Neural cell (in vitro differentiated cells): ENCODE measurements around the gene INO80. TPM values are rescaled to one million over a fixed set of nuclear protein-coding genes. Genes with fewer than 3 reads are reported as not detected.

Experiments
- H2AFZ ChIP-seq: fragments of 200-600, 300-800 bp; sonication (generic), shearing (Covaris generic); 2 replicates; pipeline ENCODE4 v1.6.0; 2014; ENCODE audit warnings: low read depth, mild to moderate bottlenecking, antibody characterized with exemption, low read length, moderate library complexity
- H3F3A ChIP-seq: fragments of 200-600 bp; shearing (Covaris generic); 2 replicates; pipeline ENCODE4 v1.6.1; 2016; ENCODE audit warnings: mild to moderate bottlenecking, moderate library complexity, mixed read lengths, antibody characterized with exemption, low read length; ENCODE audit not compliant: insufficient read depth, poor library complexity, severe bottlenecking
- H3K27ac ChIP-seq: fragments of 200-600, 300-800 bp; sonication (generic), shearing (Covaris generic); 2 replicates; pipeline ENCODE4 v1.5.1; 2014; ENCODE audit warnings: mild to moderate bottlenecking, low read length, moderate library complexity
- H3K27me3 ChIP-seq: fragments of 300-800, 200-600 bp; sonication (generic), shearing (Covaris generic); 2 replicates; pipeline ENCODE4 v1.6.0; 2014; ENCODE audit warnings: mild to moderate bottlenecking, low read depth, low read length, moderate library complexity; ENCODE audit not compliant: insufficient read depth
- H3K36me3 ChIP-seq: fragments of 300-800, 200-600 bp; sonication (generic), shearing (Covaris generic); 2 replicates; pipeline ENCODE4 v1.5.1; 2014; ENCODE audit warnings: mild to moderate bottlenecking, antibody characterized with exemption, low read length, moderate library complexity; ENCODE audit not compliant: insufficient read depth
- H3K4me2 ChIP-seq: fragments of 300-800, 200-600 bp; sonication (generic), shearing (Covaris generic); 2 replicates; pipeline ENCODE4 v1.6.0; 2014; ENCODE audit warnings: mild to moderate bottlenecking, low read length
- H3K4me3 ChIP-seq: fragments of 300-800, 200-600 bp; sonication (generic), shearing (Covaris generic); 2 replicates; pipeline ENCODE4 v1.5.1; 2014; ENCODE audit warnings: mild to moderate bottlenecking, low read length, moderate library complexity
- H3K79me2 ChIP-seq: fragments of 200-600 bp; shearing (Covaris generic); replicated peaks from 2 replicates; pipeline ENCODE4 v1.6.0; 2014; ENCODE audit warnings: mild to moderate bottlenecking, low read length, moderate library complexity; ENCODE audit not compliant: insufficient read depth
- H3K9ac ChIP-seq: fragments of 300-800, 200-600 bp; sonication (generic), shearing (Covaris generic); 2 replicates; pipeline ENCODE4 v1.6.1; 2016; ENCODE audit warnings: mild to moderate bottlenecking, low read length, mixed read lengths
- H3K9me2 ChIP-seq: fragments of 200-600 bp; shearing (Covaris generic); 2 replicates; pipeline ENCODE4 v1.6.1; 2016; ENCODE audit warnings: mild to moderate bottlenecking, low read length, mixed read lengths; ENCODE audit not compliant: insufficient read depth
- H3K9me3 ChIP-seq: fragments of 200-600, 300-800 bp; sonication (generic), shearing (Covaris generic); 2 replicates; pipeline ENCODE4 v1.6.1; 2016; ENCODE audit warnings: mild to moderate bottlenecking, mixed run types, low read length, moderate library complexity, mixed read lengths
- H4K20me1 ChIP-seq: fragments of 200-600 bp; shearing (Covaris generic); 2 replicates; pipeline ENCODE4 v1.6.1; 2016; ENCODE audit warnings: mild to moderate bottlenecking, mixed run types; ENCODE audit not compliant: insufficient read depth
- EP300 ChIP-seq: fragments of 450-650 bp; conservative IDR thresholded peaks from 2 replicates; pipeline ENCODE4 v1.6.1; 2014; ENCODE audit warnings: antibody characterized with exemption, mild to moderate bottlenecking, moderate library complexity; ENCODE audit not compliant: poor library complexity, severe bottlenecking
- EZH2 ChIP-seq: fragments of 200-600, 300-800 bp; shearing (Covaris generic), sonication (generic); IDR thresholded peaks from 2 replicates; pipeline ENCODE4 v1.6.1; 2014; ENCODE audit warnings: antibody characterized with exemption, low read length, borderline replicate concordance, mild to moderate bottlenecking; ENCODE audit not compliant: insufficient read depth, poor library complexity, severe bottlenecking
- MXI1 ChIP-seq: fragments of 450-650 bp; conservative IDR thresholded peaks from 2 replicates; pipeline ENCODE4 v1.6.1; 2014; ENCODE audit warnings: antibody characterized with exemption, mild to moderate bottlenecking; ENCODE audit not compliant: poor library complexity, severe bottlenecking
- POLR2AphosphoS5 ChIP-seq: IDR thresholded peaks from 2 replicates; pipeline ENCODE4 v1.6.1; 2012
- RAD21 ChIP-seq: fragments of 450-650 bp; conservative IDR thresholded peaks from 2 replicates; pipeline ENCODE4 v1.6.1; 2014; ENCODE audit warnings: antibody characterized with exemption, mild to moderate bottlenecking, moderate library complexity
- SMC3 ChIP-seq: fragments of 450-650 bp; conservative IDR thresholded peaks from 2 replicates; pipeline ENCODE4 v1.6.1; 2014; ENCODE audit warnings: antibody characterized with exemption, mild to moderate bottlenecking, moderate library complexity; ENCODE audit not compliant: poor library complexity
- TAF1 ChIP-seq: IDR thresholded peaks from 2 replicates; pipeline ENCODE4 v1.6.1; 2012; ENCODE audit warnings: low read depth
- polyA plus RNA-seq: library from polyadenylated mRNA; depleted of rRNA; stranded (reverse); fragments of >200 nt; gene quantifications from 2 replicates; pipeline ENCODE4 v1.2.3, GENCODE V29; 2014
- TF ChIP-seq, protein P1 (sequence below): fragments of 450-650 bp; IDR thresholded peaks from 2 replicates; pipeline ENCODE4 v1.5.1; 2014; ENCODE audit warnings: antibody characterized with exemption, mild to moderate bottlenecking, moderate library complexity; ENCODE audit not compliant: poor library complexity, severe bottlenecking
- TF ChIP-seq, protein P2 (sequence below): IDR thresholded peaks from 2 replicates; pipeline ENCODE4 v1.6.1; 2012; ENCODE audit warnings: borderline replicate concordance

INO80 gene
- polyA plus RNA-seq, 1 donor from 2014 or later, result 8.4 TPM

DNA sequence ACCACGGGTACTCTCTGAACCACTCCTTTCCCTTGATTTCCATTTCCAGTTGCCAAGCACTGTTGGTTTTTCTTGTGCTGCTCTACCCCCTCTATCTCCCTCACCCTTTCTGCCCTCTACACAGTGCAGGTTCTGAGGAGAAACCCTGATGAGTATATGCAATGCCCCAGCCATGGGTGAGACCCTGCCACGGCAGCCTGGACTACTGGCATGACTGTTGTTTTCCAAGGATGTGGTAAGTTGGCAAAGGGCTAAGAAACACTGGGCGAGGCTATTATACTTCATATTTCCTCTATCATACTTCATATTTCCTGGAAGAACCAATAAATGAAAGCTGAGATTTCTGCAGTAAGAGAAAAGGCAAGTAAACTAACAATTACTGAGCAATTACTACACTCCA is 134.9 kb downstream of the INO80 start:
- H3K9me3 ChIP-seq, result no peaks in the 10 kb centered on the region
- no peak overlapping the region for H3K4me2 ChIP-seq
- no peak overlapping the region for H3K4me3 ChIP-seq
- TF ChIP-seq EP300 (no peak), EZH2 (no peak), SMC3 (no peak), POLR2AphosphoS5 (no peak), TAF1 (no peak), MXI1 (no peak), RAD21 (no peak)
- TF ChIP-seq, protein P1, sequence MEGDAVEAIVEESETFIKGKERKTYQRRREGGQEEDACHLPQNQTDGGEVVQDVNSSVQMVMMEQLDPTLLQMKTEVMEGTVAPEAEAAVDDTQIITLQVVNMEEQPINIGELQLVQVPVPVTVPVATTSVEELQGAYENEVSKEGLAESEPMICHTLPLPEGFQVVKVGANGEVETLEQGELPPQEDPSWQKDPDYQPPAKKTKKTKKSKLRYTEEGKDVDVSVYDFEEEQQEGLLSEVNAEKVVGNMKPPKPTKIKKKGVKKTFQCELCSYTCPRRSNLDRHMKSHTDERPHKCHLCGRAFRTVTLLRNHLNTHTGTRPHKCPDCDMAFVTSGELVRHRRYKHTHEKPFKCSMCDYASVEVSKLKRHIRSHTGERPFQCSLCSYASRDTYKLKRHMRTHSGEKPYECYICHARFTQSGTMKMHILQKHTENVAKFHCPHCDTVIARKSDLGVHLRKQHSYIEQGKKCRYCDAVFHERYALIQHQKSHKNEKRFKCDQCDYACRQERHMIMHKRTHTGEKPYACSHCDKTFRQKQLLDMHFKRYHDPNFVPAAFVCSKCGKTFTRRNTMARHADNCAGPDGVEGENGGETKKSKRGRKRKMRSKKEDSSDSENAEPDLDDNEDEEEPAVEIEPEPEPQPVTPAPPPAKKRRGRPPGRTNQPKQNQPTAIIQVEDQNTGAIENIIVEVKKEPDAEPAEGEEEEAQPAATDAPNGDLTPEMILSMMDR, result no peak
- TF ChIP-seq, protein P2, sequence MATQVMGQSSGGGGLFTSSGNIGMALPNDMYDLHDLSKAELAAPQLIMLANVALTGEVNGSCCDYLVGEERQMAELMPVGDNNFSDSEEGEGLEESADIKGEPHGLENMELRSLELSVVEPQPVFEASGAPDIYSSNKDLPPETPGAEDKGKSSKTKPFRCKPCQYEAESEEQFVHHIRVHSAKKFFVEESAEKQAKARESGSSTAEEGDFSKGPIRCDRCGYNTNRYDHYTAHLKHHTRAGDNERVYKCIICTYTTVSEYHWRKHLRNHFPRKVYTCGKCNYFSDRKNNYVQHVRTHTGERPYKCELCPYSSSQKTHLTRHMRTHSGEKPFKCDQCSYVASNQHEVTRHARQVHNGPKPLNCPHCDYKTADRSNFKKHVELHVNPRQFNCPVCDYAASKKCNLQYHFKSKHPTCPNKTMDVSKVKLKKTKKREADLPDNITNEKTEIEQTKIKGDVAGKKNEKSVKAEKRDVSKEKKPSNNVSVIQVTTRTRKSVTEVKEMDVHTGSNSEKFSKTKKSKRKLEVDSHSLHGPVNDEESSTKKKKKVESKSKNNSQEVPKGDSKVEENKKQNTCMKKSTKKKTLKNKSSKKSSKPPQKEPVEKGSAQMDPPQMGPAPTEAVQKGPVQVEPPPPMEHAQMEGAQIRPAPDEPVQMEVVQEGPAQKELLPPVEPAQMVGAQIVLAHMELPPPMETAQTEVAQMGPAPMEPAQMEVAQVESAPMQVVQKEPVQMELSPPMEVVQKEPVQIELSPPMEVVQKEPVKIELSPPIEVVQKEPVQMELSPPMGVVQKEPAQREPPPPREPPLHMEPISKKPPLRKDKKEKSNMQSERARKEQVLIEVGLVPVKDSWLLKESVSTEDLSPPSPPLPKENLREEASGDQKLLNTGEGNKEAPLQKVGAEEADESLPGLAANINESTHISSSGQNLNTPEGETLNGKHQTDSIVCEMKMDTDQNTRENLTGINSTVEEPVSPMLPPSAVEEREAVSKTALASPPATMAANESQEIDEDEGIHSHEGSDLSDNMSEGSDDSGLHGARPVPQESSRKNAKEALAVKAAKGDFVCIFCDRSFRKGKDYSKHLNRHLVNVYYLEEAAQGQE, result no peak
- H3K36me3 ChIP-seq, result peaks cover 4% of the 10 kb centered on the region
- no peaks in the 10 kb centered on the region for H3K79me2 ChIP-seq
- H2AFZ ChIP-seq, result no peak overlapping the region
- H3K9ac ChIP-seq, result no peak overlapping the region
- no peaks in the 10 kb centered on the region for H3F3A ChIP-seq
- H3K27ac ChIP-seq, result no peak overlapping the region
- no peaks in the 10 kb centered on the region for H3K9me2 ChIP-seq
- H3K27me3 ChIP-seq, result no peaks in the 10 kb centered on the region
- H4K20me1 ChIP-seq, result no peaks in the 10 kb centered on the region

DNA sequence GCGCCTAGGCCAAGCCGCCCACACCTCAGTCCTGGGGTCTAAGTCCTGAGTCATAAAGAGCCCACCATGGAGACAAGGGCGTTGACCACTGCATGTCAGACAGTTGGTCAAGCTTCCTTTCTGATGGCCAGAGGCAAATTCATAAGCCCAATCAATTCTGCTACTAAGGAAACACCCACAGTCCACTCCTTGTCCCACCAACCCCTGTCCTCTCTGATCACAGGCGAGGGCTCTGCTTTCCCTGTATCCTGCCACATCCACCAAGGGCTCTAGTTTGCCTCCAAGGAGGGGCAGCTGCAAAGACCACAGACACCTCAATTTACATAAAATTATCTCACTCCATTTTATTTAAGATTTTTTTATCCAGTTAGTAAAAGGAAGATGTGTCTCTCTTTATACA is 137.5 kb downstream of the INO80 start:
- Histone ChIP-seq H3K4me3 (no peak overlapping the region), H2AFZ (no peak overlapping the region), H3K27ac (no peak overlapping the region), H3K27me3 (no peaks in the 10 kb centered on the region), H3F3A (no peaks in the 10 kb centered on the region), H4K20me1 (no peaks in the 10 kb centered on the region), H3K9ac (no peak overlapping the region), H3K9me2 (no peaks in the 10 kb centered on the region), H3K9me3 (no peaks in the 10 kb centered on the region), H3K36me3 (peaks cover 4% of the 10 kb centered on the region), H3K79me2 (no peaks in the 10 kb centered on the region), H3K4me2 (no peak overlapping the region)
- TF ChIP-seq TAF1, result no peak
- no peak for TF ChIP-seq EP300
- TF ChIP-seq SMC3, result no peak
- no peak for TF ChIP-seq RAD21

DNA sequence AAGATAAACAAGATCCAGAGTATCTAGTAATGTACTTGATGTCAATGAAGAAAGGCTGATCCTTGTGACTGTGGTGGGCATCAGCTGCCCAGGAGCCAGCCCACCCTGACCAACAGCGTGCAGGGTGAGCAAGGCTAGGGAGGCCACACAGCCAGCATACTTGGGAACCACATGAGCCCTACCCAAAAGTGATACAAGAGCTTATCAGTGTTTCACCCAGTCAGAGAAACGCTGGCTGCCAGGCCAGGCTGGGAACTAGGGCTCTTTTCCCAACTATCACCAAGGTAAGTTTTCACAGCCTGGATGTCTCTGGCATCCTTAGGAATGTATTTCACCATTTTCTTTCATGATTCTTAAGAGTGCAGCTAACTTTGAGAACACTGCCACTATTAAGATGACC is 137.9 kb downstream of the INO80 start:
- Histone ChIP-seq H4K20me1 (no peaks in the 10 kb centered on the region), H3K27ac (no peak overlapping the region), H3K9me2 (no peaks in the 10 kb centered on the region), H3K4me3 (no peak overlapping the region), H3K9ac (no peak overlapping the region), H3K4me2 (no peak overlapping the region), H3K27me3 (no peaks in the 10 kb centered on the region), H2AFZ (no peak overlapping the region), H3K36me3 (peaks cover 4% of the 10 kb centered on the region), H3K9me3 (no peaks in the 10 kb centered on the region), H3F3A (no peaks in the 10 kb centered on the region), H3K79me2 (no peaks in the 10 kb centered on the region)
- TF ChIP-seq SMC3 (no peak), RAD21 (no peak), TAF1 (no peak), POLR2AphosphoS5 (no peak), EP300 (no peak), MXI1 (no peak), EZH2 (no peak)
- TF ChIP-seq, protein P1, result no peak
- TF ChIP-seq, protein P2, result no peak
